GM13977 (cell line): ENCODE results near the gene TSC22D2.

ENCODE experiments used
- DNase-seq: peaks from one replicate; pipeline ENCODE4 v3.0.0; 2012; ENCODE audit warnings: low spot score
- CTCF ChIP-seq: IDR thresholded peaks from 2 replicates; pipeline ENCODE4 v1.5.1; 2012; ENCODE audit warnings: mild to moderate bottlenecking, control low read depth; ENCODE audit not compliant: insufficient read depth; ENCODE audit errors: extremely low read depth, missing control alignments
- in situ Hi-C: fragments of 300-500 bp; cut with MboI; formaldehyde crosslinking; loops from one replicate; pipeline ENCODE4 v1.12.0; 2022; ENCODE audit warnings: low sequenced_read_pairs, low pct_unique_long_range_greater_than_20kb, mixed read lengths, inconsistent platforms; ENCODE audit not compliant: unreplicated experiment

The TSC22D2 gene

GRCh38 chr3:150426292-150426691 lies 18.2 kb downstream of the TSC22D2 start:
- in situ Hi-C loops, result no loop called here
- DNase-seq, result no peak
- no peak for TF ChIP-seq CTCF

- in situ Hi-C loops, result no loop called here
- DNase-seq, result no peak
These were observed 20.5 kb downstream of the TSC22D2 start for GRCh38 chr3:150428562-150428961.

GRCh38 chr3:150429767-150430671 lies 21.9 kb downstream of the TSC22D2 start:
- TF ChIP-seq CTCF, result no peak
- no peak for DNase-seq
- in situ Hi-C loops, result no loop called here

More at GRCh38 chr3:150428562-150428961, 20.5 kb downstream of the TSC22D2 start:
- no peak for TF ChIP-seq CTCF

- in situ Hi-C loops, result no loop called here
- no peak for TF ChIP-seq CTCF
These were observed 25.2 kb downstream of the TSC22D2 start for GRCh38 chr3:150433347-150433746.

GRCh38 chr3:150434234-150434633 lies 26.1 kb downstream of the TSC22D2 start:
- no peak for DNase-seq
- in situ Hi-C loops, result no loop called here
- no peak for TF ChIP-seq CTCF

More at GRCh38 chr3:150433347-150433746, 25.2 kb downstream of the TSC22D2 start:
- DNase-seq, result no peak

GRCh38 chr3:150436161-150436560 lies 28.1 kb downstream of the TSC22D2 start:
- in situ Hi-C loops, result no loop called here
- DNase-seq, result no peak
- no peak for TF ChIP-seq CTCF
